Activated CD4-positive, alpha-beta T cell treated with anti-CD3 and anti-CD28 coated beads, Interleukin-2, amount 50 U/mL, for 1 hour (primary cell): ENCODE results near the gene DAB2IP.
"Not testable (repeated sequence)": the region's sequence is repeated elsewhere in the genome, so short reads cannot be mapped to it uniquely, and the experiment has no call there.

Source experiments
- DNase-seq: peaks from one replicate; pipeline ENCODE4 v3.0.0-alpha.2; 2020

DAB2IP gene

DNA sequence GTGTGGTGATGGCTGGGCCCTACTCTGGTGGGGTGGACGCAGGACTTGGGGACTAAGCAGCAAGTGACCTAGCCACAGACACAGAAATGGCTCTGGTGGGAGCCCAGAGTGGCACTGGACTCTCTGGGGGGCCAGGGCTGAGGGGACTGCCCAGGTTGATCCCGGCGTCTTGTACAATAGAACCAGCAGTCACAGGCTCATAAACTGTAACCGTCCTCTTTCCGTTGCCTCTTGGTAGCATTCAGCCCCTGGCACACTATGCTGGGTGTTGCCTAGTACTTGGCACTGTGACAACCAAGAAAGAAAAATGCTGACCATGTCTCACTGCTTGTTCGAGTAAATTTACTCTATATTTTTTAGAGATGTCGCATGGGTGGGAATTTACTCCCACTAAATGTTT lies 80.5 kb downstream of the DAB2IP start:
- DNase-seq: no peak

DNA sequence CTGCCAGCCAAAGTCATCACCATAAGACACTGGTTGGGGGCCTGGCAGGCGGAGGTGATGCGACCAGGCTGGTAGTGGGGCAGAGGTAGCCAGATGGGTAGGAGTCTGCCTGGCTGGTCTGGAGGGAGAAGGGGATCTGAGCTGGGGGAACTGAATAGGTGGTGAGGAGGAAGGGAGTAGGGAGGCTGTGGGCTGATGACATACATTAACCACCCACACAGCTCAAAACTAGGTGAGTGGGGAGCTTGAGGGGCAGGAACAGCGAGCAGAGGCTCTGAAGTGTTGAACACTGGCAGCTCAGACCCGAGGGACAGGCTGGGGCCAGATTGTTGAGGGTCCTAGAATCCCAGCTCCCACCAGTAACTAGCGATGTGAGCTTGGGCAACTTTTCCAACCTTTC lies 81.0 kb downstream of the DAB2IP start:
- DNase-seq: no peak

DNA sequence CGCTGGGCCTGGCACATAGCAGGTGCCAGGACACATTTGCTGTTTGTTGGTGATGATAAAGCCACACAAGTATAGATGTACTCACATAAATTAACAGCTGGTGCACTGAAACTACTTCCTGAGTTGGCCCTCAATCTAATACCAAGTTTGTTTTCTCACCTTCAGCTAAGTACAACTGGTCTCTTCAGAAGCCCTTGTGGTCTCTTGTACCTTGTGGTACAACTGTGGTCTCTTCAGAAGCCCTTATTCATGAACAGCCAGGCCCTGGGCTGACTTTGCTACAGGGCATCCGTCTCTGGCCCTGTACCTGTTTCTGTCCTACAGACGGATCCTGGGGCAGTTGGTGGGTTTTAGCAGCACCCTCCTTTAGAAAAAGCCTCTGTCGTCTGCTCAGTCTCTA lies 81.5 kb downstream of the DAB2IP start:
- no peak for DNase-seq

- DNase-seq: no peak
Measured at GRCh38 chr9:121734465-121734864, 83.0 kb downstream of the DAB2IP start.

GRCh38 chr9:121735065-121735792 lies 83.8 kb downstream of the DAB2IP start:
- DNase-seq: no peak

GRCh38 chr9:121735793-121736770 lies 84.6 kb downstream of the DAB2IP start:
- no peak for DNase-seq

DNA sequence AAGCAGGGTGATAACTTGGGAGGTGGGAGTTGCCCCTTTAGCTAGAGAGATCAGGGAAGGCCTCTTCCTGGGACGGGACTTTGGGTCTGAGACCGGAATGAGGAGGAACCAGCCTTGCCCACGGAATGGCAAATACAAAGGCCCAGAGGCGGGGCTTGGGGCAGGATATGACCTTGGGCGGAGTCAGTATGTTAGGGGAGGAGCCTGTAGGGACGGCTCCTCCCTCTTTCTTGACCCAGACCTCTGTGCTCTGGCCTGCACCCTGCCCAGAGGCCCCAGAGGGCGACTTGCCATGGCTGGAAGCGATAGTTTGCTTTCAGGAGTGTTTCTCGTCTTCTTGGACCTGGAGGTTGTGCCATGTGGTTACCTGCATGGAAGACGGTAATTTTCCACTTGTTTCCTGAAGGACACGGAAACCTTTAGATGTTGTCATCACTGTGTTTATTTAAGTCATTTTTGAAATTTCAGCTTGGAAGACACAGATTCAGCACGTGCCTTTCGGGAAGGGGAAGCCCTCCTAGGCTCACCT lies 85.6 kb downstream of the DAB2IP start:
- no peak for DNase-seq

GRCh38 chr9:121737481-121737931 lies 86.1 kb downstream of the DAB2IP start:
- no peak for DNase-seq

DNA sequence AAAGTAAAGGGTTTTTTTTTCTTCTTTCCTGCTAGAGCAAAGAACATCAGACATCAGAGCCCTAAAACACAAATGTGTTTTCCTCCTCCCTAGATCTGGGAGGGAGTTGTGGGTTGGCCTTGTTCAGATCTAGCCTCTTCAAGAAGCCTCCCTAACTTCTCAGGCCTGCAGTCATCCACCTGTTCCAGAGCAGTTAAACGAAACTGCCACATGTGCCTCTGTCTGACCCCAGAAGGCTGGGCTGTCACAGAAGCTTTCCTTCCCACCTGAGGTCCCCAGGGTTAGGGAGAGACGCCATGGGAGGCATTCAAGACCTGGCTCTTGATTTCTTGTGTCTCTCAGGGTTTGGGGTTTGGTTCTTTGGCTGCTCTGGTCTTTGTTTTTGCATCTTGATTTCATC lies 87.0 kb downstream of the DAB2IP start:
- no peak for DNase-seq

- no peak for DNase-seq
Measured at GRCh38 chr9:121738968-121739367, 87.5 kb downstream of the DAB2IP start.

GRCh38 chr9:121739971-121740370 lies 88.5 kb downstream of the DAB2IP start:
- DNase-seq: no peak

DNA sequence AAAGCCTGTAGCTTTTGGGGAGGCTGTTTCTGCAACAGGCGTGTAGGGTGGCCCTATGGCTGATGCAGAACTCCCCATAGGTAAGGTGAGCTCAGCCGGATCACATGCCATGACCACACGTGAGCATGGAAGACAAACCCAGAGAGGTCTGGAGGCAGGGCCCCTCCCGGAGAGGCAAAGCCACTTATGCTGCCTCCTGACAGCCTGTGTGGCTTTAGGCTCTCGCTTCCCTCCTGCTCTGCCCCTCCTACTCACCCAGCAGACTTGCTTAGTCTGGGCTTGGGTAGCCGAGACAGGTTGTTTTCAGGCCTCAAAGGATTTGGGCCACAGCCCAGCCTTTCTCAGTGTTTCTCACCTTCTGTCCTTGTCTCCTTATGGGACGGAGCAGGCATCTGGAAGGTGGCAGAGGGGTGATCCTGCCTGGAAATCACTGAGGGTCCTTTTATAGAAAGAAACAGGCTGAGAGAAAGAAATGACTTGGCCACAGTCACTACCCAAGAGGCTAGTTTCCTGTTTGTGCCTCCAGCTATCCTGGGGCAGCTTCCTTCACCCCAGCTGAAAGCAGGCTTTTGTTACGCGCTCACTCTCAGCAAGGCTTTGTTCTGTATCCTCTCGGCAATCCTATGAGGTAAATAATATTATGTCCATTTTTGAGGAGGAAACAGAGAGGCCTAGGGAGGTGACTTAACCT lies 89.9 kb downstream of the DAB2IP start:
- DNase-seq: no peak

- not testable (repeated sequence) for DNase-seq
Measured at GRCh38 chr9:121741919-121742283, 90.5 kb downstream of the DAB2IP start.

GRCh38 chr9:121742923-121743322 lies 91.5 kb downstream of the DAB2IP start:
- no peak for DNase-seq

DNA sequence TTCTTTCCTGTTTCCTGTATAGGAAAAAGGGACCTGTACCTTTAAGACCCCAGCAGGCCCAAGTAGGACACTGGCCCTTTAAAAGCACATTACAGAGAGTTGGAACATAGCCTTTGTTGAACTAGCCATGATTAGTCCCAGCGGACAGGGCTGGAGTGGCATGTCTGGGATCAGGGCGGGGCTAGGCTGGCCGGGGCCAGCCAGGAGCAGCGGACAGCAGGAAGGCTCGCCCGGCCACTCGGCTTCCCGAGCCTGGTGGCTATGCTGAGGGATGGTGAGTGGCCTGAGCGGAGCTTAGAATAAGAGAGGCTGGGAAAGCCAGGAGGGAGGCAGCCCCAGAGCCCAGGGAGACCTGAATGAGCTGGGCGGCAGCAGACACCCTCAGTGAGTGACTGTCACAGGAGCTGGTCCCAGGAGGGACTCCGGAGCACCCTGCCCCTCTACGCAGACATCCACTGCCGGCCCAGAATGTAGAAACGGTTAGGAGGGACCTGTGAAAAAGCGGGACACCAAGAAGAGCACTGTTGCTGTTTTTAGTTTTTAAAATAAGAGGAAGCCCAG lies 92.1 kb downstream of the DAB2IP start:
- DNase-seq: no peak

- DNase-seq: no peak
Measured at GRCh38 chr9:121744002-121744686, 92.7 kb downstream of the DAB2IP start.

DNA sequence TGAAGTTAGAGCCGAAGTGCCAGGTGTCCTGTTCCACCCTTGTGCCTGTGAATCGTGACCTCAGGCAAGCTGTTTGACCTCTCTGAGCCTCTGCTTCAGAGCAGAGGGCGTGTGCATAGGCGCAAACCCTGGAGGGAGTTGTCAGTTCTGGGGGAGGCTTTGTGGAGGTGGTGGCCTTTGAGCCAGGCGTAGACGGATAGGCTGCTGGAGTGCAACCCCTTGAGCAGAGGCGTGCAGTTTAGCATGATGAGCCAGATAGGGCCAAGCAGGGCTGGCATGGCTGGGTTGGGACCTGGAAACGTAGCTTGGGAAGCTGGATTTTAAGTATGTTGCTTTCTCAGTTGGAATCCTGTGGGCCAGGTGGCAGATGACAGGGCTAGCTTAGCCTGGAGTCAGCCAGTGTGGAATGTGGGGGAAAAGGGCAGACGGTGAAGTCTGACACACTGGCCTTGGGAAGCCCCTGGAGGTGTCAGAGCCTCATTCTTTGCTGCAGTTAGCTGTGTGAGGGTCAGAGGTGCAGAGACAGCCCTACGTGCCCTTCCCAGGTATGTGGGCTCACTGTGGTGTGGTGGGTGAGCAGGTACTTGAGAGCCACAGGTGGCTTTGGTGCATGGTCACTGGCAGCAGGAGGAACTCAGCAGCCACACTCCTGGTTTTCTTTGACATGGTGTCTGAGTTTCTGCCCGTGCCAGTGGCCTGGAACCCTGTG lies 93.4 kb downstream of the DAB2IP start:
- no peak for DNase-seq

- no peak for DNase-seq
Measured at GRCh38 chr9:121745396-121745695, 93.9 kb downstream of the DAB2IP start.

- no peak for DNase-seq
Measured at GRCh38 chr9:121746411-121746810, 95.0 kb downstream of the DAB2IP start.

DNA sequence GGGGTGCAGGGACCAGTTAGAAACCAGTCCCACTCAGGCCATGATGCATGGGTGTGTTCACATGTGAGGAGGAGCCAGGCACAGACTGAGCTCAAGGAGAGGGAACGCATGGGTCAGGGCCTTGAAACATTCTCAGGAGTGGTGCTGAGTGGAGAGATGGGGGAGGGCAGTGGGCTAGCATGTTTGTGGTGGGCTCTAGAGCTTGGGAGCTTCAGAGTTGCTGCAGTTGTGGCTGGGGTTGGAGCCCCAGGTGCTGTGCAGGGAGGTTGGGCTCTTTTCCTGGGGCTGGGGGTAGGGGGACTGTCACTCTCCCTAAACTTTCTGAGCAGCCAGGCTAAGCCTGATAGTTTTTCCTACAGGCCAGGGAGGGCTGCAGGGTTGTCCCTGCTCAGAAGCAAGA lies 95.4 kb downstream of the DAB2IP start:
- DNase-seq: no peak

- no peak for DNase-seq
Measured at GRCh38 chr9:121748074-121748473, 96.6 kb downstream of the DAB2IP start.
